KMS-11 (cell line): Measurements from ENCODE around the gene SCMH1.
A peak's percentile ranks its signal among the peaks of the same experiment; 100 is the strongest.
"Not testable (repeated sequence)": the region's sequence is repeated elsewhere in the genome, so short reads cannot be mapped to it uniquely, and the experiment has no call there.

ENCODE experiments used
- H2AFZ ChIP-seq: fragments of 200-600 bp; sonication (generic); 2 replicates; pipeline ENCODE4 v1.6.1; 2016; ENCODE audit warnings: antibody characterized with exemption, mixed run types, low read depth
- H3K27ac ChIP-seq: fragments of 200-600 bp; sonication (generic); 2 replicates; pipeline ENCODE4 v1.6.1; 2016; ENCODE audit warnings: mild to moderate bottlenecking, mixed run types
- H3K27me3 ChIP-seq: fragments of 200-600 bp; sonication (generic); 2 replicates; pipeline ENCODE4 v1.6.1; 2017; ENCODE audit warnings: mild to moderate bottlenecking, low read depth, mixed run types, moderate library complexity; ENCODE audit not compliant: insufficient read depth
- H3K36me3 ChIP-seq: fragments of 200-600 bp; sonication (generic); 2 replicates; pipeline ENCODE4 v1.6.1; 2017; ENCODE audit warnings: mild to moderate bottlenecking, mixed run types; ENCODE audit not compliant: insufficient read depth
- H3K4me1 ChIP-seq: fragments of 200-600 bp; sonication (generic); 2 replicates; pipeline ENCODE4 v1.6.1; 2016; ENCODE audit warnings: mild to moderate bottlenecking, low read depth, mixed run types; ENCODE audit not compliant: poor library complexity, severe bottlenecking
- H3K4me2 ChIP-seq: fragments of 200-600 bp; sonication (generic); 2 replicates; pipeline ENCODE4 v1.7.0; 2016; ENCODE audit warnings: mild to moderate bottlenecking, mixed run types
- H3K4me3 ChIP-seq: fragments of 200-600 bp; sonication (generic); IDR thresholded peaks from 2 replicates; pipeline ENCODE4 v1.6.1; 2017; ENCODE audit warnings: low read depth, low read length, mixed read lengths; ENCODE audit not compliant: insufficient read depth
- H3K79me2 ChIP-seq: fragments of 200-600 bp; sonication (generic); 2 replicates; pipeline ENCODE4 v1.6.1; 2016; ENCODE audit warnings: low read depth, mixed run types; ENCODE audit not compliant: insufficient read depth
- H3K9ac ChIP-seq: fragments of 200-600 bp; sonication (generic); 2 replicates; pipeline ENCODE4 v1.6.1; 2016; ENCODE audit warnings: mild to moderate bottlenecking, mixed run types
- H4K20me1 ChIP-seq: fragments of 200-600 bp; sonication (generic); 2 replicates; pipeline ENCODE4 v1.6.1; 2016; ENCODE audit warnings: mild to moderate bottlenecking, mixed run types; ENCODE audit not compliant: insufficient read depth
- TF ChIP-seq, protein P1 (sequence below): fragments of 200-600 bp; sonication (generic); conservative IDR thresholded peaks from 2 replicates; pipeline ENCODE4 v1.6.1; 2017; ENCODE audit warnings: low read depth, mild to moderate bottlenecking, antibody characterized with exemption, low read length, moderate library complexity, mixed read lengths

SCMH1 gene

DNA sequence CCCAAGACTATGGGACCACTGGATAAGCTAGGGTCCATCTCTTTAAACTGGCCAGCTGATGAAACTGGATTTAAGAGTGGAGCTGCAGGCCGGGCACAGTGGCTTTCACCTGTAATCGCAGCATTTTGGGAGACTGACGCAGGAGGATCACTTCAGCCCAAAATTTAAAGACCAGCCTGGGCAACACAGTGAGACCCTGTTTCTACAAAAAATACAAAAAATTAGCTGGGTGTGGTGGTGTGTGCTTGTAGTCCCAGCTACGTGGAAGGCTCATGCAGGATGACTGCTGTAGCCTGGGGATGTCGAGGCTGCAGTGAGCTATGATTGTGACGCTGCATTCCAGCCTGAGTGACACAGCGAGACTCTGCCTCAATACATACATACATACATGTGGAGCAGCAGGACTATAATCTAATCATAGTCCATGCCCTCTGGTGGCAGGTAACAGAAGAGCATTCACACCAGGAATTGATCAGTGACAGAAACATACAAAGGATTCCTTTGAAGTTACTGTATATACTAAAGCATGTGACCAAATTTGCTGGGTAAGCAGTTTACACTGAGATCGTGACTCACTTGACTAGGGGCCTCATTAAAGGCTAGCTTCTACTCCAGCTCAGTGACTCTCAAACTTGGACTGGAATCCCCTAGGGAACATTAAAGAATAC, 119.1 kb downstream of the SCMH1 start:
- H3K27ac ChIP-seq, result no peak overlapping the region
- H2AFZ ChIP-seq, result no peak overlapping the region
- no peak overlapping the region for H3K4me3 ChIP-seq
- no peaks in the 10 kb centered on the region for H3K27me3 ChIP-seq
- TF ChIP-seq, protein P1, sequence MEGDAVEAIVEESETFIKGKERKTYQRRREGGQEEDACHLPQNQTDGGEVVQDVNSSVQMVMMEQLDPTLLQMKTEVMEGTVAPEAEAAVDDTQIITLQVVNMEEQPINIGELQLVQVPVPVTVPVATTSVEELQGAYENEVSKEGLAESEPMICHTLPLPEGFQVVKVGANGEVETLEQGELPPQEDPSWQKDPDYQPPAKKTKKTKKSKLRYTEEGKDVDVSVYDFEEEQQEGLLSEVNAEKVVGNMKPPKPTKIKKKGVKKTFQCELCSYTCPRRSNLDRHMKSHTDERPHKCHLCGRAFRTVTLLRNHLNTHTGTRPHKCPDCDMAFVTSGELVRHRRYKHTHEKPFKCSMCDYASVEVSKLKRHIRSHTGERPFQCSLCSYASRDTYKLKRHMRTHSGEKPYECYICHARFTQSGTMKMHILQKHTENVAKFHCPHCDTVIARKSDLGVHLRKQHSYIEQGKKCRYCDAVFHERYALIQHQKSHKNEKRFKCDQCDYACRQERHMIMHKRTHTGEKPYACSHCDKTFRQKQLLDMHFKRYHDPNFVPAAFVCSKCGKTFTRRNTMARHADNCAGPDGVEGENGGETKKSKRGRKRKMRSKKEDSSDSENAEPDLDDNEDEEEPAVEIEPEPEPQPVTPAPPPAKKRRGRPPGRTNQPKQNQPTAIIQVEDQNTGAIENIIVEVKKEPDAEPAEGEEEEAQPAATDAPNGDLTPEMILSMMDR, result peak; percentile 70
- H3K79me2 ChIP-seq, result no peaks in the 10 kb centered on the region
- H4K20me1 ChIP-seq, result no peaks in the 10 kb centered on the region
- no peak overlapping the region for H3K4me2 ChIP-seq
- no peaks in the 10 kb centered on the region for H3K36me3 ChIP-seq
- H3K4me1 ChIP-seq, result no peaks in the 10 kb centered on the region
- H3K9ac ChIP-seq, result no peak overlapping the region

DNA sequence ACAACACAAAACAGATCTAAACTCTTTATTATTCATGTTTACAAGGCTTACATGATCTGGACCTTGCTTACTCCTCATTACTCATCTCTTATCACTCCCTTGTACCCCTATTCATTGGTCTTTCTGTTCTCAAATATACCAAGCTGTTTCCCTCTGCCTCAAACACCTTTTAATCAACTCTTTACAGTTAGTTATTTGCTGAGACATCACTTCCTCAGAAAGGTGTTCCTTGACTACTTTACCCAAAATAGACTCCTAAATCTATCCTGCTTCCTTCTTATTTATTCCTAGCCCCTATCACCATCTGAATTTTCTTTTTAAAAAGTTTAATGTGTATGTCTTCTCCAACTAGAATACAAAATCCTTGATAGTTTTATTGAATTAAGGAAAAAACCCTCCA, 120.0 kb downstream of the SCMH1 start:
- no peak overlapping the region for H3K27ac ChIP-seq
- no peaks in the 10 kb centered on the region for H3K27me3 ChIP-seq
- no peak overlapping the region for H3K9ac ChIP-seq
- no peak overlapping the region for H3K4me3 ChIP-seq
- no peaks in the 10 kb centered on the region for H4K20me1 ChIP-seq
- no peak overlapping the region for H2AFZ ChIP-seq
- no peaks in the 10 kb centered on the region for H3K4me1 ChIP-seq
- no peak overlapping the region for H3K4me2 ChIP-seq
- H3K79me2 ChIP-seq, result no peaks in the 10 kb centered on the region
- H3K36me3 ChIP-seq, result no peaks in the 10 kb centered on the region
- TF ChIP-seq, protein P1, result no peak

DNA sequence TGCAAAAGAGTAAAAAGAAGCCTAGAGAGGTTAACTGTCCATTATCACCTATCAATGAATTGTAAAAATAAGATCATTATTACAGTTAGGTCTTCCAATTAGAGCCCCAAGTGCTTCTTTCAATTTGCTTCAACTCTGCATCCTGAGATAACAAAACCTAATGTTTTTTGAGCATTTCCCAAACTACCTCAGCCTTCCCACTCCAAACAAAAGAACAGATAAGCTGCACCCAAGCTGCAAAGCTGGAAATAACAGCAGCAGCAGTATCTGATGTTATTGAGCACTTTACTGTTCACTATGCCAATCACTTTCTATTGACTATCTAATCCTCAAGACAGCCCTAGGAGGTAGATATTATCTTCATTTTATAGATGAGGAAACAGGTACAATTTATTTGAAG, 123.5 kb downstream of the SCMH1 start:
- TF ChIP-seq, protein P1, result no peak
- H3K9ac ChIP-seq, result no peak overlapping the region
- H3K4me1 ChIP-seq, result no peaks in the 10 kb centered on the region
- no peaks in the 10 kb centered on the region for H3K27me3 ChIP-seq
- no peak overlapping the region for H3K4me3 ChIP-seq
- no peaks in the 10 kb centered on the region for H3K79me2 ChIP-seq
- no peak overlapping the region for H2AFZ ChIP-seq
- no peaks in the 10 kb centered on the region for H4K20me1 ChIP-seq
- no peaks in the 10 kb centered on the region for H3K36me3 ChIP-seq
- H3K27ac ChIP-seq, result no peak overlapping the region
- H3K4me2 ChIP-seq, result no peak overlapping the region

DNA sequence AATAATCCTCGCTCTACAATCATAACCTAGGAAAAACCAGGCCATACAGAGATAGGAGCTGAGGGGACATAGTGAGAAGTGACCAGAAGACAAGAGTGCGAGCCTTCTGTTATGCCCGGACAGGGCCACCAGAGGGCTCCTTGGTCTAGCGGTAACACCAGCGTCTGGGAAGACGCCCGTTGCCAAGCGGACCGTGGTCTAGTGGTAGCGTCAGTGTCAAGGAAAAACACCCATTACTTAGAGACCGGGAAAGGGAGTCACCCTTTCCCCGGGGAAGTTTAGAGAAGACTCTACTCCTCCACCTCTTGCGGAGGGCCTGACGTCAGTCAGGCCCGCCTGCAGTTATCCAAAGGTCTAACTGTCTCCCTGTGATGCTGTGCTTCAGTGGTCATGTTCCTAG, 124.9 kb downstream of the SCMH1 start:
- H3K4me2 ChIP-seq, H4K20me1 ChIP-seq, H3K4me1 ChIP-seq, H3K27ac ChIP-seq, H2AFZ ChIP-seq, H3K79me2 ChIP-seq, H3K9ac ChIP-seq, H3K27me3 ChIP-seq, H3K4me3 ChIP-seq, H3K36me3 ChIP-seq: not testable (repeated sequence)

DNA sequence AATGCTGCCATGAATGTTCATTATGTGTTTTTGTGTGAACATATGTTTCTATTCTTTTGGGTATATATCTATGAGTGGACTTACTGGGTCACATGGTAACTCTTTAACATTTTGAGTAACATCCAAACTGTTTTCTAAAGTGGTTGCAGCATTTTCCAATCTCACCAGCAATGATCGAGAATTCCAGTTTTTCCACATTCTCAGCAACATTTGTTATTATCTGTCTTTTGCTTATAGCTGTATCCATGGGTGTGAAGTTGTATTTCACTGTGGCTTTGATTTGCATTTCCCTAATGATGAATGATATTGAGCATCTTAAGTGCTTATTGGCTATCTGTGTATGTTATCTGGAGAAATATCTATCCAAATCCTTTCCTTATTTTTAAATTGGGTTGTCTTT, 131.4 kb downstream of the SCMH1 start:
- Histone ChIP-seq H4K20me1 (no peaks in the 10 kb centered on the region), H3K4me3 (no peak overlapping the region), H3K27me3 (no peaks in the 10 kb centered on the region), H3K36me3 (no peaks in the 10 kb centered on the region), H3K4me2 (no peak overlapping the region), H3K9ac (no peak overlapping the region), H2AFZ (no peak overlapping the region), H3K79me2 (no peaks in the 10 kb centered on the region), H3K4me1 (no peaks in the 10 kb centered on the region), H3K27ac (no peak overlapping the region)
- TF ChIP-seq, protein P1, result no peak
